ENCODE measurements around the gene IL20RB. TPM values are rescaled to one million over a fixed set of nuclear protein-coding genes. Genes with fewer than 3 reads are reported as not detected.

Gene IL20RB
- total RNA-seq, 1 donor from 2014 or later = 1.8 TPM

DNA sequence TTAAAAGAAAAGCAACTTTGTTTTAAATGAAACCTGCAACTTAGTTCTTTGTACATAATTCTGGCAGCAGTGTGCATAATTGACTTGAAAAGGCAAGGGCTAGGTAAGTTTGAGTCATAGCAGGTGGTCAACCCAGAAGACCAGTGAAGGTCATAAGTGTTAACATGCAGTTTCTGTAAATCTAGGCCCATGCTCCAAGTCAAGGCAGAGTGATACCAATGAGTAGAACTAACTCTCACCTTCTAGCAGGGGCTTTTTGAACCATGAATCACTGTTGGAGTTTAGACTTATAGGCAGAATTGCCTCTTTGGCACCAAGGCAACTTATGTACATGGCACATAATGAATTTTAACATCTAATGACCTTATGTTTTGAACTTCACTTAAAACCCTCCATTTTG, 29.5 kb upstream of the IL20RB start:
- TF ChIP-seq, protein P1, sequence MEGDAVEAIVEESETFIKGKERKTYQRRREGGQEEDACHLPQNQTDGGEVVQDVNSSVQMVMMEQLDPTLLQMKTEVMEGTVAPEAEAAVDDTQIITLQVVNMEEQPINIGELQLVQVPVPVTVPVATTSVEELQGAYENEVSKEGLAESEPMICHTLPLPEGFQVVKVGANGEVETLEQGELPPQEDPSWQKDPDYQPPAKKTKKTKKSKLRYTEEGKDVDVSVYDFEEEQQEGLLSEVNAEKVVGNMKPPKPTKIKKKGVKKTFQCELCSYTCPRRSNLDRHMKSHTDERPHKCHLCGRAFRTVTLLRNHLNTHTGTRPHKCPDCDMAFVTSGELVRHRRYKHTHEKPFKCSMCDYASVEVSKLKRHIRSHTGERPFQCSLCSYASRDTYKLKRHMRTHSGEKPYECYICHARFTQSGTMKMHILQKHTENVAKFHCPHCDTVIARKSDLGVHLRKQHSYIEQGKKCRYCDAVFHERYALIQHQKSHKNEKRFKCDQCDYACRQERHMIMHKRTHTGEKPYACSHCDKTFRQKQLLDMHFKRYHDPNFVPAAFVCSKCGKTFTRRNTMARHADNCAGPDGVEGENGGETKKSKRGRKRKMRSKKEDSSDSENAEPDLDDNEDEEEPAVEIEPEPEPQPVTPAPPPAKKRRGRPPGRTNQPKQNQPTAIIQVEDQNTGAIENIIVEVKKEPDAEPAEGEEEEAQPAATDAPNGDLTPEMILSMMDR (IDR thresholded peaks at IDR 0.05) = no peak
- Histone ChIP-seq H3K36me3 (no peaks in the 10 kb centered on the region), H3K9me3 (no peaks in the 10 kb centered on the region), H3K4me3 (no peak overlapping the region), H3K27me3 (ENCODE audit: low read depth) (no peaks in the 10 kb centered on the region), H3K4me1 (peaks cover 54% of the 10 kb centered on the region), H3K27ac (no peak overlapping the region)
- ATAC-seq (no peak), DNase-seq (no peak)
- intact Hi-C loops (cut with DNase I) = no loop called here

GRCh38 chr3:136929977-136930670, 27.7 kb upstream of the IL20RB start:
- intact Hi-C loops (cut with DNase I) = no loop called here

DNA sequence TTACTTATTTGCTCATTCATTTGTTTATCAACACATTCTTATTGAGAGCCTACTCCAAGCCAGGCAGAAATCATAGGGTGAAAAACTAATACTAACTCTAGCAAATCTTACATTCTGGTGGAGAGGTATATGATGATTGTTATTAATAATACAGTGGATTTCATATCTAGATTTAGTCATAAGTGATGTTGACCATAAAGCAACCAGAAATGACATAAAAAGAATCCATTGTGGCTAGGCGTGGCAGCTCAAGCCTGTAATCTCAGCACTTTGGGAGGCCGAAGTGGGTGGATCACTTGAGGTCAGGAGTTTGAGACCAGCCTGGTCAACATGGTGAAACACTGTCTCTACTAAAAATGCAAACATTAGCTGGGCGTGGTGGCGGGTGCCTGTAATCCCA, 26.2 kb upstream of the IL20RB start:
- Histone ChIP-seq H3K36me3 (no peaks in the 10 kb centered on the region), H3K4me1 (peaks cover 54% of the 10 kb centered on the region), H3K4me3 (peak overlapping the region; percentile 35), H3K9me3 (no peaks in the 10 kb centered on the region), H3K27me3 (ENCODE audit: low read depth) (no peaks in the 10 kb centered on the region), H3K27ac (peak overlapping the region; percentile 42)
- intact Hi-C loops (cut with DNase I) = no loop called here
- TF ChIP-seq, protein P1 (IDR thresholded peaks at IDR 0.05) = no peak
- DNase-seq (no peak), ATAC-seq (no peak)

More at GRCh38 chr3:136929977-136930670, 27.7 kb upstream of the IL20RB start:
- H3K4me3 ChIP-seq = peak overlapping the region; percentile 35
- H3K27me3 ChIP-seq (ENCODE audit: low read depth) = no peaks in the 10 kb centered on the region
- TF ChIP-seq, protein P1 (IDR thresholded peaks at IDR 0.05) = no peak
- no peak overlapping the region for H3K27ac ChIP-seq
- no peaks in the 10 kb centered on the region for H3K9me3 ChIP-seq
- no peak for DNase-seq
- peaks cover 54% of the 10 kb centered on the region for H3K4me1 ChIP-seq
- H3K36me3 ChIP-seq = no peaks in the 10 kb centered on the region
- ATAC-seq = peak; percentile 67 to 72

GRCh38 chr3:136932523-136932922, 25.3 kb upstream of the IL20RB start:
- Histone ChIP-seq H3K27me3 (ENCODE audit: low read depth) (no peaks in the 10 kb centered on the region), H3K4me3 (peak overlapping the region; percentile 35), H3K4me1 (peaks cover 54% of the 10 kb centered on the region), H3K27ac (no peak overlapping the region), H3K9me3 (no peaks in the 10 kb centered on the region), H3K36me3 (no peaks in the 10 kb centered on the region)
- no peak for DNase-seq
- peak in 1 of 2 donors; percentile 62 for ATAC-seq
- TF ChIP-seq, protein P1 (IDR thresholded peaks at IDR 0.05) = no peak
- intact Hi-C loops (cut with DNase I) = no loop called here

GRCh38 chr3:136932978-136933772, 24.6 kb upstream of the IL20RB start:
- peak overlapping the region; percentile 35 for H3K4me3 ChIP-seq
- H3K27me3 ChIP-seq (ENCODE audit: low read depth) = no peaks in the 10 kb centered on the region
- peak overlapping the region; percentile 13 for H3K27ac ChIP-seq
- intact Hi-C loops (cut with DNase I) = no loop called here
- no peak for DNase-seq
- H3K4me1 ChIP-seq = peaks cover 60% of the 10 kb centered on the region
- no peaks in the 10 kb centered on the region for H3K36me3 ChIP-seq
- TF ChIP-seq, protein P1 (IDR thresholded peaks at IDR 0.05) = no peak
- no peaks in the 10 kb centered on the region for H3K9me3 ChIP-seq
- ATAC-seq = peak in 1 of 2 donors; percentile 36
